Stimulated activated CD4-positive, alpha-beta T cell treated with anti-CD3 and anti-CD28 coated beads, TNF-alpha, amount 100 ng/mL, for 48 hours (primary cell): Measurements from ENCODE around the gene CT45A6.
"Not testable (repeated sequence)": the region's sequence is repeated elsewhere in the genome, so short reads cannot be mapped to it uniquely, and the experiment has no call there.

Experiments used
- DNase-seq, 3 donors: peaks; one replicate each; pipeline ENCODE4 v3.0.0-alpha.2; 2020; ENCODE audit warnings: low read depth in 3 of 3

CT45A6 gene

DNA sequence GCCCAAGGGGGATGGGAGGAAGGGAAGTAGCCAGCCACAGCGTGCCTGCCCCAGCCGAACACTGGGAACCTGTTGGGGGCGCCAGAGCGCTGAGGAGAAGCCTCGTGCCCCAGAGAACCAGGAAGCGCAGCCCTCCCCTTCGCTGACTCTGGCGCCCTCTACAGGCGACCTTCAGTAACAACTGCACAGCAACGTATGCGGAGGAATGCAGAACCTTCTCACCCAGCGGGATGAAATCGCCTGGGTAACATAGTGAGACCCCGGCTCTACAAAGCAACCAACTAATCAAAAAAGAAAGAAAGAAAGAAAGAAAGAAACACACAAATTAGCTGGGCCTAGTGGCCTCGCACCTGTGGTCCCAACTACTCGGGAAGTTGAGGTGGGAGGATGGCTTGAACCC is at the start of gene CT45A6:
Gene CT45A6 (minus strand): TSS at position 101 of the 400 bp plus-strand sequence. CDS start 3,794 bp downstream, outside the sequence.
- DNase-seq: not testable (repeated sequence)

DNA sequence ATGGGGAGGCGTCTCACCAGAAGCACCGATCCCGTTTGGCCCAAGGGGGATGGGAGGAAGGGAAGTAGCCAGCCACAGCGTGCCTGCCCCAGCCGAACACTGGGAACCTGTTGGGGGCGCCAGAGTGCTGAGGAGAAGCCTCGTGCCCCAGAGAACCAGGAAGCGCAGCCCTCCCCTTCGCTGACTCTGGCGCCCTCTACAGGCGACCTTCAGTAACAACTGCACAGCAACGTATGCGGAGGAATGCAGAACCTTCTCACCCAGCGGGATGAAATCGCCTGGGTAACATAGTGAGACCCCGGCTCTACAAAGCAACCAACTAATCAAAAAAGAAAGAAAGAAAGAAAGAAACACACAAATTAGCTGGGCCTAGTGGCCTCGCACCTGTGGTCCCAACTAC is 34.6 kb upstream of the CT45A6 start, which contains the start of gene CT45A7:
Gene CT45A7 (minus strand): TSS at position 101 of the 400 bp plus-strand sequence. CDS start 3,747 bp downstream, outside the sequence.
- DNase-seq: not testable (repeated sequence)

- DNase-seq: not testable (repeated sequence)
These were observed 17.3 kb upstream of the CT45A6 start, which contains the start of gene CT45A2 for GRCh38 chrX:135819912-135820311. TSS of gene CT45A2 (minus strand) at chrX:135820012. CDS start at chrX:135816265, 3,747 bp downstream.

GRCh38 chrX:135785403-135785802 is 17.2 kb downstream of the CT45A6 start, which contains the start of gene CT45A5:
TSS of gene CT45A5 (minus strand) at chrX:135785503. CDS start at chrX:135781729, 3,774 bp downstream.
- not testable (repeated sequence) for DNase-seq

DNA sequence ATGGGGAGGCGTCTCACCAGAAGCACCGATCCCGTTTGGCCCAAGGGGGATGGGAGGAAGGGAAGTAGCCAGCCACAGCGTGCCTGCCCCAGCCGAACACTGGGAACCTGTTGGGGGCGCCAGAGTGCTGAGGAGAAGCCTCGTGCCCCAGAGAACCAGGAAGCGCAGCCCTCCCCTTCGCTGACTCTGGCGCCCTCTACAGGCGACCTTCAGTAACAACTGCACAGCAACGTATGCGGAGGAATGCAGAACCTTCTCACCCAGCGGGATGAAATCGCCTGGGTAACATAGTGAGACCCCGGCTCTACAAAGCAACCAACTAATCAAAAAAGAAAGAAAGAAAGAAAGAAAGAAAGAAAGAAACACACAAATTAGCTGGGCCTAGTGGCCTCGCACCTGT is 34.5 kb downstream of the CT45A6 start, which contains the start of gene CT45A3:
Gene CT45A3 (minus strand): TSS at position 101 of the 400 bp plus-strand sequence. CDS start 3,747 bp downstream, outside the sequence.
- DNase-seq: not testable (repeated sequence)

DNA sequence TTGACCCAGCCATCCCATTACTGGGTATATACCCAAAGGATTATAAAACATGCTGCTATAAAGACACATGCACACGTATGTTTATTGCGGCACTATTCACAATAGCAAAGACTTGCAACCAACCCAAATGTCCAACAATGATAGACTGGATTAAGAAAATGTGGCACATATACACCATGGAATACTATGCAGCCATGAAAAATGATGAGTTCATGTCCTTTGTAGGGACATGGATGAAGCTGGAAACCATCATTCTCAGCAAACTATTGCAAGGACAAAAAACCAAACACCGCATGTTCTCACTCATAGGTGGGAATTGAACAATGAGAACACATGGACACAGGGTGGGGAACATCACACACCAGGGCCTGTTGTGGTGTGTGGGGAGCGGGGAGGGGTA is 57.8 kb downstream of the CT45A6 start:
- DNase-seq: not testable (repeated sequence)
